ENCODE measurements around the gene ALK.

- TF ChIP-seq CTCF (conservative IDR thresholded peaks at IDR 0.05; ENCODE audit: low read depth, low read length) (no peak), EZH2 (IDR thresholded peaks at IDR 0.05; ENCODE audit: borderline replicate concordance, low read depth, low read length, poor library complexity, severe bottlenecking) (no peak)
These were observed 265.8 kb downstream of the ALK start for GRCh38 chr2:29655391-29656086.

Data from A673 (cell line).